Neural cell (in vitro differentiated cells): ENCODE data around the gene SFI1. TPM values are rescaled to one million over a fixed set of nuclear protein-coding genes. Genes with fewer than 3 reads are reported as not detected.

Experiments used
- H2AFZ ChIP-seq: fragments of 200-600, 300-800 bp; sonication (generic), shearing (Covaris generic); 2 replicates; pipeline ENCODE4 v1.6.0; 2014; ENCODE audit warnings: low read depth, mild to moderate bottlenecking, antibody characterized with exemption, low read length, moderate library complexity
- H3F3A ChIP-seq: fragments of 200-600 bp; shearing (Covaris generic); 2 replicates; pipeline ENCODE4 v1.6.1; 2016; ENCODE audit warnings: mild to moderate bottlenecking, moderate library complexity, mixed read lengths, antibody characterized with exemption, low read length; ENCODE audit not compliant: insufficient read depth, poor library complexity, severe bottlenecking
- H3K27ac ChIP-seq: fragments of 200-600, 300-800 bp; sonication (generic), shearing (Covaris generic); 2 replicates; pipeline ENCODE4 v1.5.1; 2014; ENCODE audit warnings: mild to moderate bottlenecking, low read length, moderate library complexity
- H3K27me3 ChIP-seq: fragments of 300-800, 200-600 bp; sonication (generic), shearing (Covaris generic); 2 replicates; pipeline ENCODE4 v1.6.0; 2014; ENCODE audit warnings: mild to moderate bottlenecking, low read depth, low read length, moderate library complexity; ENCODE audit not compliant: insufficient read depth
- H3K36me3 ChIP-seq: fragments of 300-800, 200-600 bp; sonication (generic), shearing (Covaris generic); 2 replicates; pipeline ENCODE4 v1.5.1; 2014; ENCODE audit warnings: mild to moderate bottlenecking, antibody characterized with exemption, low read length, moderate library complexity; ENCODE audit not compliant: insufficient read depth
- H3K4me2 ChIP-seq: fragments of 300-800, 200-600 bp; sonication (generic), shearing (Covaris generic); 2 replicates; pipeline ENCODE4 v1.6.0; 2014; ENCODE audit warnings: mild to moderate bottlenecking, low read length
- H3K4me3 ChIP-seq: fragments of 300-800, 200-600 bp; sonication (generic), shearing (Covaris generic); 2 replicates; pipeline ENCODE4 v1.5.1; 2014; ENCODE audit warnings: mild to moderate bottlenecking, low read length, moderate library complexity
- H3K79me2 ChIP-seq: fragments of 200-600 bp; shearing (Covaris generic); replicated peaks from 2 replicates; pipeline ENCODE4 v1.6.0; 2014; ENCODE audit warnings: mild to moderate bottlenecking, low read length, moderate library complexity; ENCODE audit not compliant: insufficient read depth
- H3K9ac ChIP-seq: fragments of 300-800, 200-600 bp; sonication (generic), shearing (Covaris generic); 2 replicates; pipeline ENCODE4 v1.6.1; 2016; ENCODE audit warnings: mild to moderate bottlenecking, low read length, mixed read lengths
- H3K9me2 ChIP-seq: fragments of 200-600 bp; shearing (Covaris generic); 2 replicates; pipeline ENCODE4 v1.6.1; 2016; ENCODE audit warnings: mild to moderate bottlenecking, low read length, mixed read lengths; ENCODE audit not compliant: insufficient read depth
- H3K9me3 ChIP-seq: fragments of 200-600, 300-800 bp; sonication (generic), shearing (Covaris generic); 2 replicates; pipeline ENCODE4 v1.6.1; 2016; ENCODE audit warnings: mild to moderate bottlenecking, mixed run types, low read length, moderate library complexity, mixed read lengths
- H4K20me1 ChIP-seq: fragments of 200-600 bp; shearing (Covaris generic); 2 replicates; pipeline ENCODE4 v1.6.1; 2016; ENCODE audit warnings: mild to moderate bottlenecking, mixed run types; ENCODE audit not compliant: insufficient read depth
- EP300 ChIP-seq: fragments of 450-650 bp; conservative IDR thresholded peaks from 2 replicates; pipeline ENCODE4 v1.6.1; 2014; ENCODE audit warnings: antibody characterized with exemption, mild to moderate bottlenecking, moderate library complexity; ENCODE audit not compliant: poor library complexity, severe bottlenecking
- EZH2 ChIP-seq: fragments of 200-600, 300-800 bp; shearing (Covaris generic), sonication (generic); IDR thresholded peaks from 2 replicates; pipeline ENCODE4 v1.6.1; 2014; ENCODE audit warnings: antibody characterized with exemption, low read length, borderline replicate concordance, mild to moderate bottlenecking; ENCODE audit not compliant: insufficient read depth, poor library complexity, severe bottlenecking
- MXI1 ChIP-seq: fragments of 450-650 bp; conservative IDR thresholded peaks from 2 replicates; pipeline ENCODE4 v1.6.1; 2014; ENCODE audit warnings: antibody characterized with exemption, mild to moderate bottlenecking; ENCODE audit not compliant: poor library complexity, severe bottlenecking
- POLR2AphosphoS5 ChIP-seq: IDR thresholded peaks from 2 replicates; pipeline ENCODE4 v1.6.1; 2012
- RAD21 ChIP-seq: fragments of 450-650 bp; conservative IDR thresholded peaks from 2 replicates; pipeline ENCODE4 v1.6.1; 2014; ENCODE audit warnings: antibody characterized with exemption, mild to moderate bottlenecking, moderate library complexity
- SMC3 ChIP-seq: fragments of 450-650 bp; conservative IDR thresholded peaks from 2 replicates; pipeline ENCODE4 v1.6.1; 2014; ENCODE audit warnings: antibody characterized with exemption, mild to moderate bottlenecking, moderate library complexity; ENCODE audit not compliant: poor library complexity
- TAF1 ChIP-seq: IDR thresholded peaks from 2 replicates; pipeline ENCODE4 v1.6.1; 2012; ENCODE audit warnings: low read depth
- polyA plus RNA-seq: library from polyadenylated mRNA; depleted of rRNA; stranded (reverse); fragments of >200 nt; gene quantifications from 2 replicates; pipeline ENCODE4 v1.2.3, GENCODE V29; 2014
- TF ChIP-seq, protein P1 (sequence below): fragments of 450-650 bp; IDR thresholded peaks from 2 replicates; pipeline ENCODE4 v1.5.1; 2014; ENCODE audit warnings: antibody characterized with exemption, mild to moderate bottlenecking, moderate library complexity; ENCODE audit not compliant: poor library complexity, severe bottlenecking
- TF ChIP-seq, protein P2 (sequence below): IDR thresholded peaks from 2 replicates; pipeline ENCODE4 v1.6.1; 2012; ENCODE audit warnings: borderline replicate concordance

The SFI1 gene
- polyA plus RNA-seq, 1 donor from 2014 or later, result 19.9 TPM

- no peak overlapping the region for H3K4me2 ChIP-seq
- H3K27ac ChIP-seq, result no peak overlapping the region
- TF ChIP-seq MXI1 (no peak), SMC3 (no peak), RAD21 (no peak), POLR2AphosphoS5 (no peak), EZH2 (no peak), TAF1 (no peak), EP300 (no peak)
- TF ChIP-seq, protein P1, sequence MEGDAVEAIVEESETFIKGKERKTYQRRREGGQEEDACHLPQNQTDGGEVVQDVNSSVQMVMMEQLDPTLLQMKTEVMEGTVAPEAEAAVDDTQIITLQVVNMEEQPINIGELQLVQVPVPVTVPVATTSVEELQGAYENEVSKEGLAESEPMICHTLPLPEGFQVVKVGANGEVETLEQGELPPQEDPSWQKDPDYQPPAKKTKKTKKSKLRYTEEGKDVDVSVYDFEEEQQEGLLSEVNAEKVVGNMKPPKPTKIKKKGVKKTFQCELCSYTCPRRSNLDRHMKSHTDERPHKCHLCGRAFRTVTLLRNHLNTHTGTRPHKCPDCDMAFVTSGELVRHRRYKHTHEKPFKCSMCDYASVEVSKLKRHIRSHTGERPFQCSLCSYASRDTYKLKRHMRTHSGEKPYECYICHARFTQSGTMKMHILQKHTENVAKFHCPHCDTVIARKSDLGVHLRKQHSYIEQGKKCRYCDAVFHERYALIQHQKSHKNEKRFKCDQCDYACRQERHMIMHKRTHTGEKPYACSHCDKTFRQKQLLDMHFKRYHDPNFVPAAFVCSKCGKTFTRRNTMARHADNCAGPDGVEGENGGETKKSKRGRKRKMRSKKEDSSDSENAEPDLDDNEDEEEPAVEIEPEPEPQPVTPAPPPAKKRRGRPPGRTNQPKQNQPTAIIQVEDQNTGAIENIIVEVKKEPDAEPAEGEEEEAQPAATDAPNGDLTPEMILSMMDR, result no peak
- TF ChIP-seq, protein P2, sequence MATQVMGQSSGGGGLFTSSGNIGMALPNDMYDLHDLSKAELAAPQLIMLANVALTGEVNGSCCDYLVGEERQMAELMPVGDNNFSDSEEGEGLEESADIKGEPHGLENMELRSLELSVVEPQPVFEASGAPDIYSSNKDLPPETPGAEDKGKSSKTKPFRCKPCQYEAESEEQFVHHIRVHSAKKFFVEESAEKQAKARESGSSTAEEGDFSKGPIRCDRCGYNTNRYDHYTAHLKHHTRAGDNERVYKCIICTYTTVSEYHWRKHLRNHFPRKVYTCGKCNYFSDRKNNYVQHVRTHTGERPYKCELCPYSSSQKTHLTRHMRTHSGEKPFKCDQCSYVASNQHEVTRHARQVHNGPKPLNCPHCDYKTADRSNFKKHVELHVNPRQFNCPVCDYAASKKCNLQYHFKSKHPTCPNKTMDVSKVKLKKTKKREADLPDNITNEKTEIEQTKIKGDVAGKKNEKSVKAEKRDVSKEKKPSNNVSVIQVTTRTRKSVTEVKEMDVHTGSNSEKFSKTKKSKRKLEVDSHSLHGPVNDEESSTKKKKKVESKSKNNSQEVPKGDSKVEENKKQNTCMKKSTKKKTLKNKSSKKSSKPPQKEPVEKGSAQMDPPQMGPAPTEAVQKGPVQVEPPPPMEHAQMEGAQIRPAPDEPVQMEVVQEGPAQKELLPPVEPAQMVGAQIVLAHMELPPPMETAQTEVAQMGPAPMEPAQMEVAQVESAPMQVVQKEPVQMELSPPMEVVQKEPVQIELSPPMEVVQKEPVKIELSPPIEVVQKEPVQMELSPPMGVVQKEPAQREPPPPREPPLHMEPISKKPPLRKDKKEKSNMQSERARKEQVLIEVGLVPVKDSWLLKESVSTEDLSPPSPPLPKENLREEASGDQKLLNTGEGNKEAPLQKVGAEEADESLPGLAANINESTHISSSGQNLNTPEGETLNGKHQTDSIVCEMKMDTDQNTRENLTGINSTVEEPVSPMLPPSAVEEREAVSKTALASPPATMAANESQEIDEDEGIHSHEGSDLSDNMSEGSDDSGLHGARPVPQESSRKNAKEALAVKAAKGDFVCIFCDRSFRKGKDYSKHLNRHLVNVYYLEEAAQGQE, result no peak
- no peaks in the 10 kb centered on the region for H3K9me2 ChIP-seq
- no peak overlapping the region for H3K4me3 ChIP-seq
- H3K9ac ChIP-seq, result no peak overlapping the region
- H3K27me3 ChIP-seq, result no peaks in the 10 kb centered on the region
- H3K9me3 ChIP-seq, result no peaks in the 10 kb centered on the region
- H3F3A ChIP-seq, result no peaks in the 10 kb centered on the region
- H4K20me1 ChIP-seq, result no peaks in the 10 kb centered on the region
- H2AFZ ChIP-seq, result no peak overlapping the region
- no peaks in the 10 kb centered on the region for H3K36me3 ChIP-seq
- peaks cover 23% of the 10 kb centered on the region for H3K79me2 ChIP-seq
Observed at GRCh38 chr22:31475800-31476199, 20.5 kb upstream of the SFI1 start.

DNA sequence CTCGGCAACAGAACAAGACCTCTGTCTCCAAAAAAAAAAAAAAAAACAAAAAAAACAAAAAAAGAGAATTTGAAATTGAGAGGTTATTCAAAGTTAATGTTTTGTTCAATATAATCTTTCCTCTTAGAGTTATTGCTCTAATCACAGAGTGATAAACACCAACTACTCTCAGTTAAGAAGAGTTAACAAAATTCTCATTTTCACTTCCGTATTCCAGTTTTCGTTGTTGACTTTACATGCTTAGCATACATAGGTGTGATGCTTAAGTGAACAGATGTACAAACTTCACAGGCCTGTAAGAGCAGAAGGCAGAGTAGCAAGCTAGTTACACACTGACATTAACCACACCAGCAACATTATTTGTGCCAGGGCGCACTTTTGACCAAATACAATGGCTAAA is 19.0 kb upstream of the SFI1 start:
- no peaks in the 10 kb centered on the region for H4K20me1 ChIP-seq
- peaks cover 26% of the 10 kb centered on the region for H3K79me2 ChIP-seq
- peaks cover 7% of the 10 kb centered on the region for H3K36me3 ChIP-seq
- no peak overlapping the region for H2AFZ ChIP-seq
- no peaks in the 10 kb centered on the region for H3K9me3 ChIP-seq
- no peaks in the 10 kb centered on the region for H3F3A ChIP-seq
- no peak overlapping the region for H3K4me3 ChIP-seq
- H3K27me3 ChIP-seq, result no peaks in the 10 kb centered on the region
- H3K9me2 ChIP-seq, result no peaks in the 10 kb centered on the region
- H3K9ac ChIP-seq, result no peak overlapping the region
- TF ChIP-seq, protein P2, result no peak
- TF ChIP-seq RAD21 (no peak), EZH2 (no peak), SMC3 (no peak), POLR2AphosphoS5 (no peak), TAF1 (no peak), MXI1 (no peak), EP300 (no peak)
- TF ChIP-seq, protein P1, result no peak
- no peak overlapping the region for H3K27ac ChIP-seq
- no peak overlapping the region for H3K4me2 ChIP-seq
